Neural cell (in vitro differentiated cells): ENCODE measurements around the gene SIX5. TPM values are rescaled to one million over a fixed set of nuclear protein-coding genes. Genes with fewer than 3 reads are reported as not detected.

Experiments
- H2AFZ ChIP-seq: fragments of 200-600, 300-800 bp; sonication (generic), shearing (Covaris generic); 2 replicates; pipeline ENCODE4 v1.6.0; 2014; ENCODE audit warnings: low read depth, mild to moderate bottlenecking, antibody characterized with exemption, low read length, moderate library complexity
- H3F3A ChIP-seq: fragments of 200-600 bp; shearing (Covaris generic); 2 replicates; pipeline ENCODE4 v1.6.1; 2016; ENCODE audit warnings: mild to moderate bottlenecking, moderate library complexity, mixed read lengths, antibody characterized with exemption, low read length; ENCODE audit not compliant: insufficient read depth, poor library complexity, severe bottlenecking
- H3K27ac ChIP-seq: fragments of 200-600, 300-800 bp; sonication (generic), shearing (Covaris generic); 2 replicates; pipeline ENCODE4 v1.5.1; 2014; ENCODE audit warnings: mild to moderate bottlenecking, low read length, moderate library complexity
- H3K27me3 ChIP-seq: fragments of 300-800, 200-600 bp; sonication (generic), shearing (Covaris generic); 2 replicates; pipeline ENCODE4 v1.6.0; 2014; ENCODE audit warnings: mild to moderate bottlenecking, low read depth, low read length, moderate library complexity; ENCODE audit not compliant: insufficient read depth
- H3K36me3 ChIP-seq: fragments of 300-800, 200-600 bp; sonication (generic), shearing (Covaris generic); 2 replicates; pipeline ENCODE4 v1.5.1; 2014; ENCODE audit warnings: mild to moderate bottlenecking, antibody characterized with exemption, low read length, moderate library complexity; ENCODE audit not compliant: insufficient read depth
- H3K4me2 ChIP-seq: fragments of 300-800, 200-600 bp; sonication (generic), shearing (Covaris generic); 2 replicates; pipeline ENCODE4 v1.6.0; 2014; ENCODE audit warnings: mild to moderate bottlenecking, low read length
- H3K4me3 ChIP-seq: fragments of 300-800, 200-600 bp; sonication (generic), shearing (Covaris generic); 2 replicates; pipeline ENCODE4 v1.5.1; 2014; ENCODE audit warnings: mild to moderate bottlenecking, low read length, moderate library complexity
- H3K79me2 ChIP-seq: fragments of 200-600 bp; shearing (Covaris generic); replicated peaks from 2 replicates; pipeline ENCODE4 v1.6.0; 2014; ENCODE audit warnings: mild to moderate bottlenecking, low read length, moderate library complexity; ENCODE audit not compliant: insufficient read depth
- H3K9ac ChIP-seq: fragments of 300-800, 200-600 bp; sonication (generic), shearing (Covaris generic); 2 replicates; pipeline ENCODE4 v1.6.1; 2016; ENCODE audit warnings: mild to moderate bottlenecking, low read length, mixed read lengths
- H3K9me2 ChIP-seq: fragments of 200-600 bp; shearing (Covaris generic); 2 replicates; pipeline ENCODE4 v1.6.1; 2016; ENCODE audit warnings: mild to moderate bottlenecking, low read length, mixed read lengths; ENCODE audit not compliant: insufficient read depth
- H3K9me3 ChIP-seq: fragments of 200-600, 300-800 bp; sonication (generic), shearing (Covaris generic); 2 replicates; pipeline ENCODE4 v1.6.1; 2016; ENCODE audit warnings: mild to moderate bottlenecking, mixed run types, low read length, moderate library complexity, mixed read lengths
- H4K20me1 ChIP-seq: fragments of 200-600 bp; shearing (Covaris generic); 2 replicates; pipeline ENCODE4 v1.6.1; 2016; ENCODE audit warnings: mild to moderate bottlenecking, mixed run types; ENCODE audit not compliant: insufficient read depth
- EP300 ChIP-seq: fragments of 450-650 bp; conservative IDR thresholded peaks from 2 replicates; pipeline ENCODE4 v1.6.1; 2014; ENCODE audit warnings: antibody characterized with exemption, mild to moderate bottlenecking, moderate library complexity; ENCODE audit not compliant: poor library complexity, severe bottlenecking
- EZH2 ChIP-seq: fragments of 200-600, 300-800 bp; shearing (Covaris generic), sonication (generic); IDR thresholded peaks from 2 replicates; pipeline ENCODE4 v1.6.1; 2014; ENCODE audit warnings: antibody characterized with exemption, low read length, borderline replicate concordance, mild to moderate bottlenecking; ENCODE audit not compliant: insufficient read depth, poor library complexity, severe bottlenecking
- MXI1 ChIP-seq: fragments of 450-650 bp; conservative IDR thresholded peaks from 2 replicates; pipeline ENCODE4 v1.6.1; 2014; ENCODE audit warnings: antibody characterized with exemption, mild to moderate bottlenecking; ENCODE audit not compliant: poor library complexity, severe bottlenecking
- POLR2AphosphoS5 ChIP-seq: IDR thresholded peaks from 2 replicates; pipeline ENCODE4 v1.6.1; 2012
- RAD21 ChIP-seq: fragments of 450-650 bp; conservative IDR thresholded peaks from 2 replicates; pipeline ENCODE4 v1.6.1; 2014; ENCODE audit warnings: antibody characterized with exemption, mild to moderate bottlenecking, moderate library complexity
- SMC3 ChIP-seq: fragments of 450-650 bp; conservative IDR thresholded peaks from 2 replicates; pipeline ENCODE4 v1.6.1; 2014; ENCODE audit warnings: antibody characterized with exemption, mild to moderate bottlenecking, moderate library complexity; ENCODE audit not compliant: poor library complexity
- TAF1 ChIP-seq: IDR thresholded peaks from 2 replicates; pipeline ENCODE4 v1.6.1; 2012; ENCODE audit warnings: low read depth
- polyA plus RNA-seq: library from polyadenylated mRNA; depleted of rRNA; stranded (reverse); fragments of >200 nt; gene quantifications from 2 replicates; pipeline ENCODE4 v1.2.3, GENCODE V29; 2014
- TF ChIP-seq, protein P1 (sequence below): IDR thresholded peaks from 2 replicates; pipeline ENCODE4 v1.6.1; 2012; ENCODE audit warnings: borderline replicate concordance
- TF ChIP-seq, protein P2 (sequence below): fragments of 450-650 bp; IDR thresholded peaks from 2 replicates; pipeline ENCODE4 v1.5.1; 2014; ENCODE audit warnings: antibody characterized with exemption, mild to moderate bottlenecking, moderate library complexity; ENCODE audit not compliant: poor library complexity, severe bottlenecking

SIX5 gene
- polyA plus RNA-seq, 1 donor from 2014 or later, result not detected

DNA sequence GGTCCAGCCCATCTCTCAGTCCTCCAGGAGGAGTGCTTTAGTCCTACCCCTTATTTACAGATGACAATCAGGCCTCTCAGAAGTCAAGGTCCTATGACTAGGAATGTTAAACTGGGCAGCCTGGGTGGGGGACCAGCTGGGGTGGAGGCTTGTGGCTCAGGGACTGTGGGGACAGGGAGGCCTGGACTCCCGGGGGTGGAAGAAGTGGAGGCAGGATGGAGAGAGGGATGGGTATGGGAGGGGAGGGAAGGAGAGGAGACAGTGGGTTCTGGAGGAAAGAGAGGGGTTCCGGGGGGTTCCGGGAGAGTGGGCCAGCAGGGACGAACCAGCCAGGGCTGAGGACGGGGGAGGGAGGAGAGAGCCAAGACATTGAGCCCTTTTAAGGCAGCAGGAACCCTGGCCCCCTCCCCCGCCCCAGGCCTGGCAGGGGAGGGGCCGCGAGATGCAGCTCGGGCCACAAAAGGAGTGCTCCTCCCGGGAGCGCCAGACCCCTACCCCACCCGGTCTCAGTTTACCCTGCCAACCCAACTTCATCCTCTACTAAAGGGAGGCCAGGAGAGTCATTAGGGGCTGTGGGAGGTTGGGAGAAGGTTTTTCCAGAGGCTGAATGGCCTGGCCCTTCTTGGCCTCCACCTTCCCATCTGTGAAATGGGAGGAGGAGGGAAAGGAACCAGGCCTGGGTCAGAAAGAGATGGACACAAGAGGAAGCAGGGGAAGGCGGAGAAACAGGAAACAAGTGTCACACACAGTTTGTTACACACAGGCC, 11.6 kb upstream of the SIX5 start:
- Histone ChIP-seq H3K79me2 (no peaks in the 10 kb centered on the region), H4K20me1 (no peaks in the 10 kb centered on the region)

DNA sequence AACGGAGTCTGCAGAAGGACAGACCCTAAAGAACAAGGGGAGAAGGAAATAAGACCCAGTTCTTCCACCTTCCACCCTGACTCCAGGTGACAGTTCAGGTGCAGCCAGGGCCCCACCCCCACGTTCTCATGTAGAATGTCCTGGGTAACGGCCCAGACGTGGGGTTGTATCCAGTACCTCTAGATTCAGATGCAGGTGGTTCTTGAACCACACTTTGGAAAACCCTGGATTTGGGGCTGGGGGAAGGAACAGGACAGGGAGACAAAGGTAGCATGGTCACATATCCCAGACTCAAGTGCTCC, 11.0 kb upstream of the SIX5 start:
- no peaks in the 10 kb centered on the region for H4K20me1 ChIP-seq
- H3K4me3 ChIP-seq, result no peak overlapping the region
- H3K27ac ChIP-seq, result no peak overlapping the region

More for the DNA sequence above, 11.6 kb upstream of the SIX5 start:
- Histone ChIP-seq H3K27me3 (no peaks in the 10 kb centered on the region), H2AFZ (no peak overlapping the region), H3K9me3 (no peaks in the 10 kb centered on the region), H3K36me3 (no peaks in the 10 kb centered on the region), H3K4me2 (no peak overlapping the region), H3K4me3 (no peak overlapping the region), H3K9ac (no peak overlapping the region), H3K9me2 (no peaks in the 10 kb centered on the region), H3F3A (no peaks in the 10 kb centered on the region), H3K27ac (no peak overlapping the region)
- no peak for TF ChIP-seq POLR2AphosphoS5
- TF ChIP-seq EP300, result no peak

More for the DNA sequence above, 11.0 kb upstream of the SIX5 start:
- H2AFZ ChIP-seq, result no peak overlapping the region
- no peaks in the 10 kb centered on the region for H3K27me3 ChIP-seq
- no peaks in the 10 kb centered on the region for H3K79me2 ChIP-seq
- no peak overlapping the region for H3K4me2 ChIP-seq
- no peak overlapping the region for H3K9ac ChIP-seq
- TF ChIP-seq TAF1 (no peak), SMC3 (no peak), MXI1 (no peak), RAD21 (no peak), EP300 (no peak), EZH2 (no peak), POLR2AphosphoS5 (no peak)
- TF ChIP-seq, protein P1, sequence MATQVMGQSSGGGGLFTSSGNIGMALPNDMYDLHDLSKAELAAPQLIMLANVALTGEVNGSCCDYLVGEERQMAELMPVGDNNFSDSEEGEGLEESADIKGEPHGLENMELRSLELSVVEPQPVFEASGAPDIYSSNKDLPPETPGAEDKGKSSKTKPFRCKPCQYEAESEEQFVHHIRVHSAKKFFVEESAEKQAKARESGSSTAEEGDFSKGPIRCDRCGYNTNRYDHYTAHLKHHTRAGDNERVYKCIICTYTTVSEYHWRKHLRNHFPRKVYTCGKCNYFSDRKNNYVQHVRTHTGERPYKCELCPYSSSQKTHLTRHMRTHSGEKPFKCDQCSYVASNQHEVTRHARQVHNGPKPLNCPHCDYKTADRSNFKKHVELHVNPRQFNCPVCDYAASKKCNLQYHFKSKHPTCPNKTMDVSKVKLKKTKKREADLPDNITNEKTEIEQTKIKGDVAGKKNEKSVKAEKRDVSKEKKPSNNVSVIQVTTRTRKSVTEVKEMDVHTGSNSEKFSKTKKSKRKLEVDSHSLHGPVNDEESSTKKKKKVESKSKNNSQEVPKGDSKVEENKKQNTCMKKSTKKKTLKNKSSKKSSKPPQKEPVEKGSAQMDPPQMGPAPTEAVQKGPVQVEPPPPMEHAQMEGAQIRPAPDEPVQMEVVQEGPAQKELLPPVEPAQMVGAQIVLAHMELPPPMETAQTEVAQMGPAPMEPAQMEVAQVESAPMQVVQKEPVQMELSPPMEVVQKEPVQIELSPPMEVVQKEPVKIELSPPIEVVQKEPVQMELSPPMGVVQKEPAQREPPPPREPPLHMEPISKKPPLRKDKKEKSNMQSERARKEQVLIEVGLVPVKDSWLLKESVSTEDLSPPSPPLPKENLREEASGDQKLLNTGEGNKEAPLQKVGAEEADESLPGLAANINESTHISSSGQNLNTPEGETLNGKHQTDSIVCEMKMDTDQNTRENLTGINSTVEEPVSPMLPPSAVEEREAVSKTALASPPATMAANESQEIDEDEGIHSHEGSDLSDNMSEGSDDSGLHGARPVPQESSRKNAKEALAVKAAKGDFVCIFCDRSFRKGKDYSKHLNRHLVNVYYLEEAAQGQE, result no peak
- TF ChIP-seq, protein P2, sequence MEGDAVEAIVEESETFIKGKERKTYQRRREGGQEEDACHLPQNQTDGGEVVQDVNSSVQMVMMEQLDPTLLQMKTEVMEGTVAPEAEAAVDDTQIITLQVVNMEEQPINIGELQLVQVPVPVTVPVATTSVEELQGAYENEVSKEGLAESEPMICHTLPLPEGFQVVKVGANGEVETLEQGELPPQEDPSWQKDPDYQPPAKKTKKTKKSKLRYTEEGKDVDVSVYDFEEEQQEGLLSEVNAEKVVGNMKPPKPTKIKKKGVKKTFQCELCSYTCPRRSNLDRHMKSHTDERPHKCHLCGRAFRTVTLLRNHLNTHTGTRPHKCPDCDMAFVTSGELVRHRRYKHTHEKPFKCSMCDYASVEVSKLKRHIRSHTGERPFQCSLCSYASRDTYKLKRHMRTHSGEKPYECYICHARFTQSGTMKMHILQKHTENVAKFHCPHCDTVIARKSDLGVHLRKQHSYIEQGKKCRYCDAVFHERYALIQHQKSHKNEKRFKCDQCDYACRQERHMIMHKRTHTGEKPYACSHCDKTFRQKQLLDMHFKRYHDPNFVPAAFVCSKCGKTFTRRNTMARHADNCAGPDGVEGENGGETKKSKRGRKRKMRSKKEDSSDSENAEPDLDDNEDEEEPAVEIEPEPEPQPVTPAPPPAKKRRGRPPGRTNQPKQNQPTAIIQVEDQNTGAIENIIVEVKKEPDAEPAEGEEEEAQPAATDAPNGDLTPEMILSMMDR, result no peak
- no peaks in the 10 kb centered on the region for H3K36me3 ChIP-seq
- H3F3A ChIP-seq, result no peaks in the 10 kb centered on the region
- H3K9me2 ChIP-seq, result no peaks in the 10 kb centered on the region
- H3K9me3 ChIP-seq, result no peaks in the 10 kb centered on the region
